HG03457 (cell line): Measurements from ENCODE around the gene PLCB4.

Experiments
- ATAC-seq: cut with Tn5 transposase; IDR thresholded peaks from one replicate; pipeline ENCODE4 v1.9.1; 2021; ENCODE audit warnings: moderate number of reproducible peaks; ENCODE audit not compliant: unreplicated experiment

PLCB4 gene

GRCh38 chr20:9390441-9390840, 321.6 kb downstream of the PLCB4 start:
- no peak for ATAC-seq

DNA sequence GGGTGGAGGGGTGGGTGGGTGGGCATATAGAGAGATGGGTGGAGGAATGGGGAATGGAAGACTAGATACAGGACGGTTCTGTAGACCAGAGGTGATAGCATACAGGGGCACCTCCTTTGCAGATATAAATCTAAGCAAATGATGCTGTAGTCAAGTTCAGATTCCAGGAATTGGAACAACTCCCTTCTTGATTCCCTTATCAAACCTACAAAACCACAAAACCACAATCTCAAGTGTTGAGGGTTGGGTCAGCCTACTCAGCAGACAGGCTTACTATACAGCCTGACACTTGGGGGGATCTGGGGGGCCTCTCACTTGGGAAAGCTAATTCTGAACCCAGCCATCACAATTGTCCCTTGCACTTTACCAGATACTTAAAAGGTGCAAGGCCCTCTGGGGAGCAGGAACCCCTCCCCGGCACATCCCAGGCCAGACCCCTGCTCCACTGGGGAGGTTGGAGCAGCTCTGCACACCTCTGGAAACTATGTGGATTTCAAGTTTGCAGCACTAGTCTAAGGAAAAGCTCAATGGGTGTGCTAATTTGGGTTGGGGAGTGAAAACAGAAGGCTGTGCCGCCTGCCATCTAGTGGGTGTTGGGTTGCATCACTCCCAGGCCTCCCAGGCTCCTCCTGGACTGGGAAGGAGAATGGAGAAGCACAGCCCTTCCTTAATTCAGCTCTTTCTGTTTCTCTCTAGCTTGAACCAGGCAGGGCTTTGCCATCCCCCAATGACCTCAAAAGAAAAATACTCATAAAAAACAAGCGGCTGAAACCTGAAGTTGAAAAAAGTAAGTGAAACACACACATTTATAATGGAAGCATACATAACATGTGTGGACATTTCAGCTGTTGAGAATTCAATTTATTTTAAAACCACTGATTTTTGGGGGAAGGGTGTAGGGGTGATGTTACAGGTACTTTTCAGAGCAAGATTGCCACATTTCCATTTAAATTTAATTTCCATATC, 324.3 kb downstream of the PLCB4 start:
- ATAC-seq = no peak

- no peak for ATAC-seq
Observed at GRCh38 chr20:9395971-9396370, 327.1 kb downstream of the PLCB4 start.

DNA sequence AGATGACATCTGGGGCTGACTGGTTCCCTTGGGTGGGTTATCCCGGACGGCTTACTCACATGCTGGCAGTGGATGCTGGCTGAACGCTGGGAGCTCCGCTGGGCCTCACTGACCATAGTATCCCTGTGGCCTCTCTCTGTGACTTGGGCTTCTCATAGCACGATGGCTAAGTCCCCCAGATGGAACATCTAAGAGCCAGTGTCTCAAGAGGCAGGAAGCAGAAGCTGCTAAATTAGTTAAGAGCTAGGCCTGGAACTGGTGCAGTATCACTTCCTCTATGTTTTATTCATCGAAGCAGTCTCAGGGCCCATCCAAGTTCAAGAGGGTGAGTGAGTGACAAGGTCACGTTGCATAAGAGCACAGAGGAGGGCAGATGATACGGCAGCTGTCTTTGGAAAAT, 329.0 kb downstream of the PLCB4 start:
- peak; percentile 94 for ATAC-seq

DNA sequence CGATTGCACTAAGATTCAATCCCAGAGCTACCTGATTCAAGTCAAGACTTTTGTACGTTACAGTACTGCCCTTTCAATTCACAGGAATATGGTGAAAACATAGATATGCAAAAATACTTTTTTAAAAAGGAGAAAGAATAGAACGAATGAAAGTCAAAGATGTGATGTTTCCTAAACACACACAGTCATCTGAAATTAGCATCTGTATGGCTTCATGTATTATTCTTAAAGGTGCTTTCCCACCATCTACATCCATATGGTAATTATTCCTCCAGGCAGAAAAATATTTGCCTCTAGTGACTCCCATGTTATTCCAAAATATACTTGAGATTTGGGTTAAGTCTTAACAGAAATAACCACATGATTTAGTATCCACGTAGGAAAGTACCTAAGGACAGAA, 330.0 kb downstream of the PLCB4 start:
- no peak for ATAC-seq

- ATAC-seq = no peak
Observed at GRCh38 chr20:9399322-9399721, 330.4 kb downstream of the PLCB4 start.

DNA sequence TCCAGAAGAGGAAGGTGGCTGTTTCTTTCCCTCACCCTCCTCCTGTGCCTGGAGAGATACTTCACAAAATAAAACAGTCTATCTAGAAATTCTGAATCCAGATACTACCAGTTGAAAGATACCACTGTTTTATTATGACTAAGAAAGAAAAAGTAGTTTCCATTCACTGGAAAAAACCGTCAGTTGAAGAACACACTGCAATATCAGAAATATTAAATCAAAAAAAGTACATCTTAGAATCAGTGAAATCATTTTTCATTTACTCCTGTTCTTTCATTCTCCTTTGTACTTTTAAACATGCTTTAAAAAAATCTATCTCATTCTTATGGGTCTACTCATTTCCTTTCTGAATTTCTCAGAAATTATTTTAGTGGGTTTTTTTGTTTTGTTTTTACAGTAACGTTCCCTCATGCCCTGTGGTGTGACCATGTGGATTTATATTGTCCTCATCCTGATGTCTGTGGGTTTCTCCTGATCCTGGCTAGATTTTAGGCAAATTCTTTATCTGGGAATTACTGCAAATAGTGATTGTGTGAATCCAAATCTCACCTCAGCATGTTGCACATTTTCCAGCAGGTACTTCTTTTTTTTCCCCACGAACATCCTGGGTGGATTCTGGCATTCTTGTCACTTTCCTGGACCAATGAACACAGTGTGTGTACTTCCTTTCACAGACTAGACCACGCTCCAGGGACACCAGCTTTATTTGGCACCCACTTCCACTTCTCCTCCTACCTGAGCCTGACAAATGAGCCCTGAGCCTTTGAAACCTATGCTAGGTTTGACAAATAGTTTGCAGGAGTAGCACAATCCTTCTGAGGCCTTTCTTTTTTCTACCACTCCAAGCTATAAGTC, 331.5 kb downstream of the PLCB4 start:
- no peak for ATAC-seq

DNA sequence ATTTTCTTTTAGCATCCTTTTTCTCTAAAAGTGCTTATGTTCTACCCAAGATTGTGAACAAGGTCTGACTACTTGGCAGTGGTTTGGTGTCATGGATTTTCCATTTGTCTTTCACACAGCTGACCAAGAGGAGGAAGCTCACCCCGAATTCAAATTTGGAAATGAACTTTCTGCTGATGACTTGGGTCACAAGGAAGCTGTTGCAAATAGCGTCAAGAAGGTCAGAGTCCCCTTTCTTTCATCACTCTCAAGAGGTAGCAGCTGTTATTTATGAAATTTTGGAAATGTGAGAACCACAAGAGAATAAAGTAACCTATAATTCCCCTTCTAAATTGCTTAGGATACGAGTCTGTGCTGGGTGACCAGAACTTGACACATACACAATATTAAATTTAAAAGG, 332.5 kb downstream of the PLCB4 start:
- no peak for ATAC-seq

DNA sequence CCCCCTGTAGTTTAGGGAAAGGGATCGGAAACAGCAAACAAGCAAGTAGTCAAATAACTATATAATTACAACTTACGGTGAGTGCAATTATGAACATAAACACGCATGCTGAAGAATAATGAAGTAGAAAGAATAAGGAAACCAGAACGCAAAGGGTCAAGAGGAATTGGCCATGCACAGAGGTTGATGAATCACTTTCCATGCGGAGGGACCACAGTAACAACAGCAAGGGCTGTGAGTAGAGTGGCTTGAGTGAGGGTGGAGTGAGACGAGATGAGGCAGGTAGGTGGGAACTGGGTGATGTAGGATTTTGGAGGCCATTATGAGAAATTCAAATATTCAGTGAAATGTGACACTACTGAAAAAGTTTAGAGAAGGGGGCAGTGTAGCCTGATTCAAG, 333.3 kb downstream of the PLCB4 start:
- ATAC-seq = no peak

- ATAC-seq = no peak
Observed at GRCh38 chr20:9402546-9402945, 333.7 kb downstream of the PLCB4 start.

GRCh38 chr20:9403448-9403847, 334.6 kb downstream of the PLCB4 start:
- no peak for ATAC-seq

- ATAC-seq = no peak
Observed at GRCh38 chr20:9407805-9408421, 339.0 kb downstream of the PLCB4 start.

GRCh38 chr20:9408422-9409300, 339.8 kb downstream of the PLCB4 start:
- ATAC-seq = no peak

DNA sequence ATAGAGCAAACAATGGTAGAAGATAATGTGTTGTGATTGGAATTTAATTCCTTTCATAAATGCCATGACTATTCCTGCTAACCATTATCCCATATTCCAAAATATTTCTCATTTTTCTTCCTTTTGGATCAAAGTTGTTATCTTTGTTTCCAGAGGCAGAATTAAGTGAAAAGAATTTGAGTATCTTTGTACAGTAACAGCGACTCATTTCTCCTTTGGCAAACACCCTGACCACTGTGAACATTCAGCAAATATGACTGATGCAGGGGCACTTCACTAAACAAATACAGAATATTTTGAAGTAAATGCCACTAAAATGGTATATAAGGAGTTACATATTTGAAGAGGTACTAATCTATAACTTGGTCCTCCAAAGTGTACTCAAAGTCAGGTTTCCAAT, 340.5 kb downstream of the PLCB4 start:
- ATAC-seq = no peak

DNA sequence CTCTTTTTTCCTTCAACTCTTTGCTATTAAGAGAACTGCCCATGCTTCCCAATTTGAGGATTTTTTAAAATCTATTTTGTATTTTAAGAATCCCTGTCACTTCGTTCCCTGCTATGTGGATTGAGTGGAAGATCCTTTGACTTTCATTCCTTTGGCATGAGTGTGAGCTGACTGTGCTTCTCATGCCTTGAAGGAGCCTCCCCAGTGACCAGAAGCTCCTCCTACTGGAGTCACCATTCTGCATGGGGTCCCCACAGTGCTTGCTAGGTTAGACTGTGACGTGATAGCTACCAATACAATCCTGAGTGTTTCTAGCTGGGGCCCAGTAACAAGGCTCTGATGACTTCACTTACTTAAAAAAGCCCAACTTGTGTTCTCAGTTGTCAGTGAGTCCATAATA, 341.1 kb downstream of the PLCB4 start:
- no peak for ATAC-seq

- no peak for ATAC-seq
Observed at GRCh38 chr20:9411833-9412232, 342.9 kb downstream of the PLCB4 start.

- ATAC-seq = peak; percentile 91
Observed at GRCh38 chr20:9412309-9412708, 343.4 kb downstream of the PLCB4 start.

- no peak for ATAC-seq
Observed at GRCh38 chr20:9413001-9413400, 344.1 kb downstream of the PLCB4 start.

DNA sequence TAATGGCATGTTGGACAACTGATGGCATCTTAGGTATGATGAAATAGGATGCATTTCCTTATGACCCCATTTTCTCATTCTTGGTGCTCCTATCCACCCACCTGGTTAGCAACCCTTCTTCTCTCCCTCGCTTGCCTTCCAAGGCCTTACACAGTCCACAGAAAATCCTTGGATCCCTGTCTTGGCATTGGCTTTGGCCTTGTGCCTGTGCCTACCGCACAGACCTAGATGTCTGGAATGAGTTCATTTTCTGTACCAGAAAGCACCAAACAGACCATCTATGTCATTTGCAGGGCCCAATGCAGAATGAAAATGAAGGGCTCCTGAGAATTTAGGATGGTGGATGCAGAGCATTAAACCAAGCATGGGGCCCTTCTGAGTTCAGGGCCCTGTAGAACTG, 346.5 kb downstream of the PLCB4 start:
- ATAC-seq = no peak

GRCh38 chr20:9416421-9416820, 347.5 kb downstream of the PLCB4 start:
- ATAC-seq = no peak
